Neural progenitor cell (in vitro differentiated cells): ENCODE results near the gene FBXW11. TPM values are rescaled to one million over a fixed set of nuclear protein-coding genes. Genes with fewer than 3 reads are reported as not detected.

Experiments
- DNase-seq: peaks from one replicate; pipeline ENCODE4 v3.0.0-alpha.2; 2016; ENCODE audit warnings: low spot score
- H2AFZ ChIP-seq: fragments of 200-600 bp; sonication (generic); replicated peaks from 2 replicates; pipeline ENCODE4 v1.6.1; 2016; ENCODE audit warnings: antibody characterized with exemption
- H3F3A ChIP-seq: fragments of 200-600 bp; sonication (generic); 2 replicates; pipeline ENCODE4 v1.6.1; 2016; ENCODE audit warnings: antibody characterized with exemption, low read depth
- H3K27ac ChIP-seq: fragments of 200-600 bp; sonication (generic); 2 replicates; pipeline ENCODE4 v1.5.1; 2016; ENCODE audit warnings: mild to moderate bottlenecking
- H3K27me3 ChIP-seq: fragments of 200-600 bp; sonication (generic); 2 replicates; pipeline ENCODE4 v1.6.1; 2016; ENCODE audit warnings: mild to moderate bottlenecking, moderate library complexity
- H3K36me3 ChIP-seq: fragments of 200-600 bp; sonication (generic); 2 replicates; pipeline ENCODE4 v1.5.1; 2016
- H3K4me1 ChIP-seq: fragments of 200-600 bp; sonication (generic); 2 replicates; pipeline ENCODE4 v1.6.1; 2016; ENCODE audit warnings: mixed run types
- H3K4me2 ChIP-seq: fragments of 200-600 bp; sonication (generic); 2 replicates; pipeline ENCODE4 v1.6.1; 2016
- H3K4me3 ChIP-seq: fragments of 200-600 bp; sonication (generic); 2 replicates; pipeline ENCODE4 v1.5.1; 2016
- H3K79me2 ChIP-seq: fragments of 200-600 bp; sonication (generic); 2 replicates; pipeline ENCODE4 v1.6.1; 2016; ENCODE audit warnings: low read depth
- H3K9ac ChIP-seq: fragments of 200-600 bp; sonication (generic); 2 replicates; pipeline ENCODE4 v1.6.1; 2016
- H3K9me3 ChIP-seq: fragments of 200-600 bp; sonication (generic); 2 replicates; pipeline ENCODE4 v1.5.1; 2016; ENCODE audit warnings: low read depth
- H4K20me1 ChIP-seq: fragments of 200-600 bp; sonication (generic); 2 replicates; pipeline ENCODE4 v1.6.1; 2016; ENCODE audit warnings: low read depth
- H3K27ac Mint-ChIP-seq: 3 replicates; pipeline ENCODE4 v1.8.0; 2021; ENCODE audit warnings: mixed read lengths
- H3K27me3 Mint-ChIP-seq: 2 replicates; pipeline ENCODE4 v1.8.0; 2022; ENCODE audit warnings: low read depth, mild to moderate bottlenecking, inconsistent platforms, moderate library complexity, mixed read lengths; ENCODE audit not compliant: insufficient read depth
- H3K36me3 Mint-ChIP-seq: 3 replicates; pipeline ENCODE4 v1.8.0; 2021; ENCODE audit warnings: mixed read lengths
- H3K4me1 Mint-ChIP-seq: 3 replicates; pipeline ENCODE4 v1.8.0; 2021; ENCODE audit warnings: mixed read lengths
- H3K4me3 Mint-ChIP-seq: 3 replicates; pipeline ENCODE4 v1.8.0; 2021; ENCODE audit warnings: mild to moderate bottlenecking, moderate library complexity, mixed read lengths
- H3K9me3 Mint-ChIP-seq: 3 replicates; pipeline ENCODE4 v1.8.0; 2020; ENCODE audit warnings: mixed read lengths
- CTCF ChIP-seq: fragments of 200-600 bp; sonication (generic); IDR thresholded peaks from 2 replicates; pipeline ENCODE4 v1.5.1; 2017; ENCODE audit warnings: antibody characterized with exemption, mild to moderate bottlenecking
- EZH2 ChIP-seq: fragments of 200-600 bp; sonication (generic); IDR thresholded peaks from 2 replicates; pipeline ENCODE4 v1.6.1; 2017; ENCODE audit warnings: antibody characterized with exemption, mild to moderate bottlenecking, moderate library complexity
- EZH2phosphoT487 ChIP-seq: fragments of 200-600 bp; sonication (generic); IDR thresholded peaks from 2 replicates; pipeline ENCODE4 v1.6.1; 2017; ENCODE audit warnings: antibody characterized with exemption
- total RNA-seq: library from RNA; depleted of rRNA; stranded (reverse); fragments of >200 nt; gene quantifications from 2 replicates; pipeline ENCODE4 v1.2.3, GENCODE V29; 2015; ENCODE audit warnings: low replicate concordance

Gene FBXW11
- total RNA-seq, 1 donor from 2014 or later: 79.1 TPM

- Histone ChIP-seq H3K9me3 (no peaks in the 10 kb centered on the region), H3K4me2 (no peak overlapping the region), H4K20me1 (peaks cover 87% of the 10 kb centered on the region), H3K27ac (no peak overlapping the region), H3F3A (peaks cover 3% of the 10 kb centered on the region), H3K9ac (no peak overlapping the region), H3K36me3 (no peaks in the 10 kb centered on the region), H3K79me2 (peaks cover 100% of the 10 kb centered on the region), H3K4me1 (peaks cover 39% of the 10 kb centered on the region), H3K4me3 (no peak overlapping the region), H2AFZ (no peak overlapping the region), H3K27me3 (no peaks in the 10 kb centered on the region)
- DNase-seq: no peak
- Mint-ChIP-seq H3K4me1 (peaks cover 5% of the 10 kb centered on the region), H3K4me3 (no peak overlapping the region), H3K27me3 (peaks cover 4% of the 10 kb centered on the region), H3K36me3 (peaks cover 2% of the 10 kb centered on the region), H3K27ac (no peak overlapping the region), H3K9me3 (no peaks in the 10 kb centered on the region)
- TF ChIP-seq EZH2phosphoT487 (no peak), EZH2 (no peak), CTCF (no peak)
Measured at GRCh38 chr5:171956314-171956713, 50.1 kb downstream of the FBXW11 start.

- no peak overlapping the region for H3K4me3 Mint-ChIP-seq
- no peak for DNase-seq
- no peak overlapping the region for H3K27ac Mint-ChIP-seq
Measured at GRCh38 chr5:171955761-171956160, 50.7 kb downstream of the FBXW11 start.

GRCh38 chr5:171954721-171955120 is 51.7 kb downstream of the FBXW11 start:
- H3K4me1 ChIP-seq: peaks cover 39% of the 10 kb centered on the region
- no peaks in the 10 kb centered on the region for H3K36me3 ChIP-seq
- DNase-seq: no peak
- no peak overlapping the region for H3K4me2 ChIP-seq
- H3K9me3 ChIP-seq: no peaks in the 10 kb centered on the region
- H3F3A ChIP-seq: peaks cover 3% of the 10 kb centered on the region
- H3K79me2 ChIP-seq: peaks cover 100% of the 10 kb centered on the region
- H3K4me3 Mint-ChIP-seq: no peak overlapping the region
- H3K27me3 Mint-ChIP-seq: peaks cover 4% of the 10 kb centered on the region
- H3K9me3 Mint-ChIP-seq: no peaks in the 10 kb centered on the region
- no peak overlapping the region for H3K9ac ChIP-seq
- H3K27ac ChIP-seq: no peak overlapping the region
- H3K36me3 Mint-ChIP-seq: peaks cover 2% of the 10 kb centered on the region
- TF ChIP-seq EZH2: no peak
- TF ChIP-seq EZH2phosphoT487: no peak
- H3K4me1 Mint-ChIP-seq: peaks cover 5% of the 10 kb centered on the region
- no peak overlapping the region for H3K4me3 ChIP-seq
- H2AFZ ChIP-seq: no peak overlapping the region
- peaks cover 80% of the 10 kb centered on the region for H4K20me1 ChIP-seq
- no peaks in the 10 kb centered on the region for H3K27me3 ChIP-seq
- no peak overlapping the region for H3K27ac Mint-ChIP-seq

More at GRCh38 chr5:171955761-171956160, 50.7 kb downstream of the FBXW11 start:
- Histone ChIP-seq H3K4me1 (peaks cover 39% of the 10 kb centered on the region), H3K9me3 (no peaks in the 10 kb centered on the region), H3K36me3 (no peaks in the 10 kb centered on the region), H3K4me3 (no peak overlapping the region), H3K27me3 (no peaks in the 10 kb centered on the region), H3F3A (peaks cover 3% of the 10 kb centered on the region), H3K27ac (no peak overlapping the region), H3K9ac (no peak overlapping the region), H3K4me2 (no peak overlapping the region), H2AFZ (no peak overlapping the region), H4K20me1 (peaks cover 82% of the 10 kb centered on the region), H3K79me2 (peaks cover 100% of the 10 kb centered on the region)
- Mint-ChIP-seq H3K9me3 (no peaks in the 10 kb centered on the region), H3K27me3 (peaks cover 4% of the 10 kb centered on the region), H3K4me1 (peaks cover 5% of the 10 kb centered on the region), H3K36me3 (peaks cover 2% of the 10 kb centered on the region)
- TF ChIP-seq EZH2 (no peak), EZH2phosphoT487 (no peak), CTCF (no peak)

GRCh38 chr5:171953860-171954701 is 52.4 kb downstream of the FBXW11 start:
- no peaks in the 10 kb centered on the region for H3K9me3 Mint-ChIP-seq
- Histone ChIP-seq H3K9ac (no peak overlapping the region), H3K79me2 (peaks cover 100% of the 10 kb centered on the region), H3K27me3 (no peaks in the 10 kb centered on the region), H3K4me3 (no peak overlapping the region), H2AFZ (no peak overlapping the region), H4K20me1 (peaks cover 75% of the 10 kb centered on the region), H3K36me3 (no peaks in the 10 kb centered on the region), H3K4me2 (no peak overlapping the region), H3K27ac (no peak overlapping the region), H3K4me1 (peaks cover 39% of the 10 kb centered on the region), H3K9me3 (no peaks in the 10 kb centered on the region), H3F3A (peaks cover 3% of the 10 kb centered on the region)
- H3K4me3 Mint-ChIP-seq: no peak overlapping the region
- H3K36me3 Mint-ChIP-seq: peaks cover 2% of the 10 kb centered on the region
- no peak overlapping the region for H3K27ac Mint-ChIP-seq
- no peak for DNase-seq
- no peak for TF ChIP-seq EZH2phosphoT487
- H3K4me1 Mint-ChIP-seq: peaks cover 5% of the 10 kb centered on the region
- H3K27me3 Mint-ChIP-seq: peaks cover 4% of the 10 kb centered on the region
